Chondrocyte (in vitro differentiated cells): ENCODE measurements around the gene PROC. TPM values are rescaled to one million over a fixed set of nuclear protein-coding genes. Genes with fewer than 3 reads are reported as not detected.
A peak's percentile ranks its signal among the peaks of the same experiment; 100 is the strongest.

ENCODE experiments used
- DNase-seq: peaks from one replicate; pipeline ENCODE4 v3.0.0; 2021; ENCODE audit warnings: mixed read lengths, low spot score
- H3K27ac Mint-ChIP-seq: one replicate; pipeline ENCODE4 v1.8.0; 2021; ENCODE audit warnings: mild to moderate bottlenecking, moderate library complexity, mixed read lengths; ENCODE audit not compliant: unreplicated experiment
- H3K27me3 Mint-ChIP-seq: 2 replicates; pipeline ENCODE4 v1.8.0; 2021; ENCODE audit warnings: low read depth, mixed read lengths
- H3K36me3 Mint-ChIP-seq: 2 replicates; pipeline ENCODE4 v1.8.0; 2021; ENCODE audit warnings: low read depth, mixed read lengths
- H3K4me1 Mint-ChIP-seq: 2 replicates; pipeline ENCODE4 v1.8.0; 2021; ENCODE audit warnings: low read depth, mild to moderate bottlenecking, mixed read lengths
- H3K4me3 Mint-ChIP-seq: one replicate; pipeline ENCODE4 v1.8.0; 2021; ENCODE audit warnings: mild to moderate bottlenecking, moderate library complexity, mixed read lengths; ENCODE audit not compliant: unreplicated experiment
- H3K9me3 Mint-ChIP-seq: 2 replicates; pipeline ENCODE4 v1.8.0; 2021; ENCODE audit warnings: low read depth, mixed read lengths
- total RNA-seq: library from RNA; stranded (reverse); gene quantifications from 3 replicates; pipeline ENCODE4 v1.2.1, GENCODE V29; 2021
- TF ChIP-seq, protein P1 (sequence below): fragments of 200-600 bp; sonication (generic); IDR thresholded peaks from 2 replicates; pipeline ENCODE4 v1.5.0; 2021; ENCODE audit warnings: antibody characterized with exemption, mild to moderate bottlenecking, moderate library complexity

PROC gene
- total RNA-seq, 1 donor from 2014 or later, result 2.7 TPM

DNA sequence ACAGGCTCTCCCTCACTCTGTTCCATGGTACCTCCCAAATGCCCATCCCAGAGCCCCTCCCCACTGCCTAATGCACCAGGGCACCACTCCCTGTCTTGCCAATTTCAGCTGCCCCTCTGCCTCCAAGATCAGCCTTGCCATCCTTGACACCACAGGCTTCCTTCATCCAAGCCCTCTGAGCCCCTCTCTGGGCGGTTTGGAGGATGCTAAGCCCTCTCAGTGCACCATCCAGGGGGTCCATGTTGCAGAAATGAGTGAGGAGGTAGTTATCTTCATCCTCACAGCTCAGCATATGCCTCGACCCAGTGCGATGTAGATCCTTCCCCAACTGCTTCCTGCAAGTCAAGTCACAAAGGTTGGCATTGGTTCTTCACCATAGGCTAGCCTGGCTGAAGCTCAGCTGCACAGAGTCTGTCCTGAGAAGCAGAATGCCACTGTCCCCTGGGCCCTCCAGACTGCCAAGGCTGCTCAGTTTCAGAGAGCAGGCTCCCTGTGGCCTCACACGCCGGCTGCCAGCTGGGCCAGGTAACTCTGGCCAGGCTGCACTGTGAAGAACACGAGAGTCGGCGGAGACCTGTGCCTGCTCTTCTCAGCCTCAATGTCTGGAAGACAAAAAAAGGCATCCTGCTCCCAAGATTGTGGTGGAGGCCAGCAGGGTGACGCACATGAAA lies 20.5 kb upstream of the PROC start:
- peak overlapping the region; percentile 98 for H3K27ac Mint-ChIP-seq
- no peak for DNase-seq

DNA sequence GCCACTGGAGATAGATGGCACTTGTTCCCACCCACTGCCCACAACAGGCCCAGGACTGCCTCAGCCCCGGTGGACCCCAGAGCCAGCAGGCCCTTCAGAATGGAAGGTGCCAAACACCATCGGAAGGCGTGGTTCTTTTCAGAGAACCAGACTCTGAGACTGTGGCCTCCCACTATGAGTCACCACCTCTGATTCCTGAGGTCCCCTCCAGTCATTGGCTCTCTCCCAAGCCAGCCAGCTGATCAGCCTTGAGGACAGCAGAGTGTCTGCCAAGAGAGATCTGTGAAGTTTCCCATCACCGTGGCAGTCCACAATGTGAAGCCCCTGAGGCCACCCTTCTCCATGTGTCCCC lies 20.0 kb upstream of the PROC start:
- Mint-ChIP-seq H3K27ac (peak overlapping the region; percentile 98), H3K9me3 (peaks cover 4% of the 10 kb centered on the region), H3K36me3 (no peaks in the 10 kb centered on the region), H3K4me1 (peaks cover 70% of the 10 kb centered on the region), H3K4me3 (no peak overlapping the region), H3K27me3 (no peaks in the 10 kb centered on the region)
- TF ChIP-seq, protein P1, sequence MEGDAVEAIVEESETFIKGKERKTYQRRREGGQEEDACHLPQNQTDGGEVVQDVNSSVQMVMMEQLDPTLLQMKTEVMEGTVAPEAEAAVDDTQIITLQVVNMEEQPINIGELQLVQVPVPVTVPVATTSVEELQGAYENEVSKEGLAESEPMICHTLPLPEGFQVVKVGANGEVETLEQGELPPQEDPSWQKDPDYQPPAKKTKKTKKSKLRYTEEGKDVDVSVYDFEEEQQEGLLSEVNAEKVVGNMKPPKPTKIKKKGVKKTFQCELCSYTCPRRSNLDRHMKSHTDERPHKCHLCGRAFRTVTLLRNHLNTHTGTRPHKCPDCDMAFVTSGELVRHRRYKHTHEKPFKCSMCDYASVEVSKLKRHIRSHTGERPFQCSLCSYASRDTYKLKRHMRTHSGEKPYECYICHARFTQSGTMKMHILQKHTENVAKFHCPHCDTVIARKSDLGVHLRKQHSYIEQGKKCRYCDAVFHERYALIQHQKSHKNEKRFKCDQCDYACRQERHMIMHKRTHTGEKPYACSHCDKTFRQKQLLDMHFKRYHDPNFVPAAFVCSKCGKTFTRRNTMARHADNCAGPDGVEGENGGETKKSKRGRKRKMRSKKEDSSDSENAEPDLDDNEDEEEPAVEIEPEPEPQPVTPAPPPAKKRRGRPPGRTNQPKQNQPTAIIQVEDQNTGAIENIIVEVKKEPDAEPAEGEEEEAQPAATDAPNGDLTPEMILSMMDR, result no peak
- no peak for DNase-seq

More for the DNA sequence above, 20.5 kb upstream of the PROC start:
- Mint-ChIP-seq H3K4me1 (peaks cover 71% of the 10 kb centered on the region), H3K4me3 (no peak overlapping the region), H3K36me3 (peaks cover 1% of the 10 kb centered on the region), H3K9me3 (peaks cover 9% of the 10 kb centered on the region), H3K27me3 (no peaks in the 10 kb centered on the region)
- TF ChIP-seq, protein P1, result no peak

DNA sequence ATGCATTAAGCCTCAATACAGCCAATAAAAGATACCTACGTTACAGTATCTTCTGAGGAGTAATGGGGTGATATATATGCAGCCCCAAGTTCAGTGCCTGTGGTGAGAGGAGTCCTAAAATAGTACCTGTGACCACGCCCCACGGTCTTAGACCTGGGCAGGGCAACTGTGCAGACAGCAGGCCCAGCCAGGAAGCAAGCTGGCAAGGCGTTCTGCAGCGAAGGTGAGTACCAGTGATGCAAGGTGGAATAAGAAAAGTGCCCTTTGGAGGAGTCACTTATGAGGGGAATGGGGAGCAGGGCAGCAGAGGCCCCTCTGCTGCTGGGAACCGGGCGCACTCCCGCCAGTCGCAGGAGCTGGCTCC lies 17.7 kb upstream of the PROC start:
- TF ChIP-seq, protein P1, result no peak
- no peak for DNase-seq
- no peaks in the 10 kb centered on the region for H3K27me3 Mint-ChIP-seq
- no peaks in the 10 kb centered on the region for H3K36me3 Mint-ChIP-seq
- H3K4me1 Mint-ChIP-seq, result peaks cover 79% of the 10 kb centered on the region
- H3K27ac Mint-ChIP-seq, result no peak overlapping the region
- H3K4me3 Mint-ChIP-seq, result no peak overlapping the region
- H3K9me3 Mint-ChIP-seq, result no peaks in the 10 kb centered on the region

DNA sequence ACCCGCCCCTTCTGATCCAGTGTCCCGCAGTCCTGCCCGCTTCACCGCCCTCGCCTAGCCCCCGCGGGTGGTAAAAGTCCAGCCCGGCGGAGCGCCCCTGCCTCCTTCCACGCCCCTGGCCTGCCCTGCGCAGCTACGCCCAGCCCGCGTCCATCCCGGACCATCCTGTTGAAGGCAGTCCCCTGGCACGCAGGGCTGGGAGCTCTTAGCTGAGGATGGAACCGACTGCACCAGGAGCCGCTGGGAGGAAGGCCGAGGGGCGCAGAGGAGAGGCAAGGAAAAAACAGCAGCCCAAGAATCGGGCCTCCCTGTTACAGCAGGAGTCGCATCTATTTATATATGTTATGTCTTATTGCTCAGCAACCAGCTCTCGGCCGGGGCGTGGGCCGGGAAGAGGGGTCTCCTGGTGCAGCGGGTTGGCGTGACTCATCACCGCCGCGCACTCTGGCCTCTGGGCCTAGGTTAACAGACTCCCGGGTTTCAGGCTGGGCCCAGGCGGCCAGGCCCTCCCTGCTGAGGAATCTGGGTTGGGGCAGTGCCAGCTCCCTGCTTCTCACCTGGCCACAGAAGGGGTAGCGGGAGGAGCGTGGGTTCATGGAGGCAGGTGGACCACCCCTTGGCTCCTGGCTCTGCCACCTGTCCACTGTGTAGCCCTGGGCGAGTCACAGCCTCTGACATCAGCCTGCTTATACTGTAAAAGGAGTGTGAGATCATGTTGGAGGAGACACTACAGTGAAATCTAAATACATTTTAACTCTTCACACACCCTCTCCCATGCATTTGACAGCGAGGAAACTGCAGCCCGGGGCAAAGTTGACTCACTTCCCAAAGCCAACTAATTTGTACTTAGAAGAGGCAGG lies 17.1 kb upstream of the PROC start:
- peaks cover 84% of the 10 kb centered on the region for H3K4me1 Mint-ChIP-seq
- H3K36me3 Mint-ChIP-seq, result no peaks in the 10 kb centered on the region
- DNase-seq, result no peak
- no peaks in the 10 kb centered on the region for H3K9me3 Mint-ChIP-seq
- no peaks in the 10 kb centered on the region for H3K27me3 Mint-ChIP-seq
- TF ChIP-seq, protein P1, result no peak
- H3K4me3 Mint-ChIP-seq, result no peak overlapping the region
- peak overlapping the region; percentile 69 for H3K27ac Mint-ChIP-seq

DNA sequence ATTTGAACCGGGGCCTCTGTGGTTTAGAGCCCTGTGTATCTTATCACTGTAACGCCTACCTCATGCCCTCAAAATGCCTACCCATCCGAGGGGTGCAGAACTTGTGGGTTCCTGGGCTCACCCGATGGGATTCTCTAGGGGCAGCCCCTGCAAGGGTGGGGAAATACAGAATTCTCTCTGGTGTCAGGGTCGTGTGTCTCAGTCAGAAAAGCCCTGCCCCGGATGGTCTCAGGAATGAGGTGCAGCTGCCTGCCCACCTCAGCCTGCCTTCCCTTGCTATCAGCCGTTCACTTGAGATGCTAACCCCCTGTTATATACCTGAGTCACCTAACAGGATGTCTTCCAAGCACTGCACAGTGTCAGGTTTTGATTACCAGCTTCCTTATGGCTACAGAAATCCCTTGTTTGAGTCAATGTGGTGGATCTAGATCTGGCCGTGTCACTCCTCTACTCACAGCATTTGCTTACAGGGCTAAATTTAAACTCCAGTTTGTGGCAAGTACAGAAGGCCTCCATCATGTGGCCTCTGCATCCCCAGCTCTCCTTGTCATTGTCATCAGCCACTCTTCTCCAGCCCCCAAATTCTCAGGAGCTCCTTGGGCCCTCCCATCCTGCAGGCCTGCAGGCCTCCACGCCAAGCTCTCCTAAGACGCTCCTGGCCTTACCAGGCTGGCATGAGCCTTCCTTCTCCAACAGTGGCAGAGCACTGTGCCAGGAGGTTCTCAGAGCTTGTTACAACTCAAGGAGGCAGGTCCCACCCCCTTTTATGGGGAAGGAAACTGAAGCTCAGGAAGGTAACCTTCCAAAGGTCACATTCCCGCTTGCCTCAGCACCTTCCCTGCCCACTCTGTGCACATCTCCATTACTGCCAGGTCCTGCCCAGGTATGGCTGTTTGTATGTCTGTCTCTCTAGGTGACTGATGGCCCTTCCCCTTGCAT lies 16.2 kb upstream of the PROC start:
- Mint-ChIP-seq H3K4me3 (no peak overlapping the region), H3K27me3 (no peaks in the 10 kb centered on the region), H3K4me1 (peaks cover 90% of the 10 kb centered on the region), H3K36me3 (no peaks in the 10 kb centered on the region), H3K27ac (peak overlapping the region; percentile 29), H3K9me3 (no peaks in the 10 kb centered on the region)
- DNase-seq, result no peak
- TF ChIP-seq, protein P1, result no peak
